NCI-H2107 treated with DMSO at 0.1 percent for 48 hours (cell line): ENCODE data around the gene CGREF1.

Experiments
- DNase-seq: peaks from one replicate; lab custom pipeline; 2025; ENCODE audit not compliant: unreplicated experiment; lab: John Stamatoyannopoulos, UW

The CGREF1 gene

DNA sequence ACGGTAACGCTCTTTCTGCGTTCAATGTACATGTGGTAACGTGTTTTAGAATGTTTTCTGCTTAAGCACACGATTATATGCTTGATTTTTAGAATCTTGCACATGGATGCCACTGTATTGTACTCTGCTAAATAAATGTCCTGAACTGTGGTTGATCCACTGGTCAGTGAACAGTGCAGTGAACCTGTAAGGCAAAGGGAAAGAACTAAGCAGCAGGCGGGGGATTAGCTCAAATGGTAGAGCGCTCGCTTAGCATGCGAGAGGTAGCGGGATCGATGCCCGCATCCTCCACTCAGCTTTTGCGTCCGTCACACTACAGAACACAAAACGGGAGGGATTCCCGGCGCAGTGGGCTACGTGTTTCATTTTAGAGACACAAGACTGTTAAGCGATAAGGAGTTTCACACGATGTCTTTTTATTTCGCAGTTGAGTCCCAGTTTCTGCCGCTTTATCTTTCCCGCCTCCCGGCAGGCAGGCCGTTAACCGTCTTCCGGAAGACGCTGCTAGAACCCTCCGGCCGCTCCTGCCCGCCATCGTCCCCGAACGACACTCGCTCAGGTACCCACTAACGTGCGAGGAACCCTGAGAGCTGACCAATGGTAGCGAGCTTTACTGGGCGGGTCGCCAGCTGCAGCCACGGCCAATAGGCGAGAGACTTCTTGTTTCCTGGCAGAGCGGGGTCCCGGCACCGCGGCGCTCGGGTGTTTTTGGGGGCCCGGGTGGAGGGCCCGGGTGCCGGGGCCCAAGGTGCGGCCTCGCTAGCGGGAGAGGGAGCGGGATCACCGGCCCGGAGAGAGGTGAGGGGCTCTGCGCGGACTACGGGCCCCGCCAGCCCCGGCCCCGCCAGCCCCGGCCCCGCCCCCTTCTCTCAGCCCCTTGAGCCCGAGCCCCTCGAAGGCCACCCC, 67.7 kb downstream of the CGREF1 start, which contains the start of gene AGBL5:
Gene AGBL5 (plus strand): TSS at position 673 of the 906 bp plus-strand sequence. CDS start 1,291 bp downstream, outside the sequence.
- peak; percentile 75 for DNase-seq
